Measurements from ENCODE around the gene DDX59.

The DDX59 gene

DNA sequence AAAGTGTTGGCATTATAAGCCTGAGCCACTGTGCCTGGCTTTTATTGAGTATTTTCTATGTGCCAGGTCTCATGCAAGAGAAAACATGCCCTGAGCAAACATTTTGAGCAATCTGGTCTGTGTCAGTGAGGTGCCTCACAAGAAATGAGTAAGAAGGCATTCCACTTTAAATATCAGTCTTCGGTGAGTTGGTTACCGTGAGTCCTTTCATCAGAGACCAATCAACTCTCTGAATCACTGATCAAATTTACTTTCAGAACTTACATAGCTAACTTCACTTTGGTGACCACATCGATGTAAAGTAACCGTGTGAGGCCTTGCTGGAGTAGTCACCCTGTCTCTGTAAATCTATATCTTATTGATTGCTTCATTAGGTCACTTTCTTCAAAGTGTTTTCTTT is 14.3 kb upstream of the DDX59 start:
- TF ChIP-seq EZH2phosphoT487 (IDR thresholded peaks at IDR 0.05; ENCODE audit: low read length) = no peak
- TF ChIP-seq, protein P1, sequence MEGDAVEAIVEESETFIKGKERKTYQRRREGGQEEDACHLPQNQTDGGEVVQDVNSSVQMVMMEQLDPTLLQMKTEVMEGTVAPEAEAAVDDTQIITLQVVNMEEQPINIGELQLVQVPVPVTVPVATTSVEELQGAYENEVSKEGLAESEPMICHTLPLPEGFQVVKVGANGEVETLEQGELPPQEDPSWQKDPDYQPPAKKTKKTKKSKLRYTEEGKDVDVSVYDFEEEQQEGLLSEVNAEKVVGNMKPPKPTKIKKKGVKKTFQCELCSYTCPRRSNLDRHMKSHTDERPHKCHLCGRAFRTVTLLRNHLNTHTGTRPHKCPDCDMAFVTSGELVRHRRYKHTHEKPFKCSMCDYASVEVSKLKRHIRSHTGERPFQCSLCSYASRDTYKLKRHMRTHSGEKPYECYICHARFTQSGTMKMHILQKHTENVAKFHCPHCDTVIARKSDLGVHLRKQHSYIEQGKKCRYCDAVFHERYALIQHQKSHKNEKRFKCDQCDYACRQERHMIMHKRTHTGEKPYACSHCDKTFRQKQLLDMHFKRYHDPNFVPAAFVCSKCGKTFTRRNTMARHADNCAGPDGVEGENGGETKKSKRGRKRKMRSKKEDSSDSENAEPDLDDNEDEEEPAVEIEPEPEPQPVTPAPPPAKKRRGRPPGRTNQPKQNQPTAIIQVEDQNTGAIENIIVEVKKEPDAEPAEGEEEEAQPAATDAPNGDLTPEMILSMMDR (IDR thresholded peaks at IDR 0.05; ENCODE audit: low read length) = no peak
- no peak for TF ChIP-seq EZH2 (optimal IDR thresholded peaks at IDR 0.05; ENCODE audit: low read depth, low read length)
- no peak overlapping the region for H2AFZ ChIP-seq (ENCODE audit: low read length)

DNA sequence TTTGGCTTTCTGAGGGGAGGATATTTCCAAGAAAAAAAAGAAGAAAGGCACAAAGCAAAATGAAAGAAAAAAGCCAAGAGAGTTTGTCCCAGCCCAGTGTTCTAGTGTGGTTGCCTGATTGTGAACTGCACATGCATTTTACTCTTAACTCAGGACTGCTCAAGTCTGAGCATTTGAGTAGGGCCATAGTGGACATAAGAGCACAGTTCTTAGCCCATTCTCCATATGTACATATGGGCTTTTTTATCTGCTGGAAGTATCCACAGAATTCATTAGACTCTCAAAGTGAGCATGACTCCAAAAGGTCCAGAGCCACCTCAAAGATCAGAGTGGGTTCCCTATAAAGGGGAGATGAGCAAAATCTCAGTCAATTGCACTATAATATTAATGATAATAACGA is 13.6 kb upstream of the DDX59 start:
- no peak overlapping the region for H3K27ac ChIP-seq (ENCODE audit: low read length)
- TF ChIP-seq EZH2phosphoT487 (IDR thresholded peaks at IDR 0.05; ENCODE audit: low read length) = no peak
- TF ChIP-seq EZH2 (optimal IDR thresholded peaks at IDR 0.05; ENCODE audit: low read depth, low read length) = no peak
- TF ChIP-seq, protein P1 (IDR thresholded peaks at IDR 0.05; ENCODE audit: low read length) = no peak
- no peak overlapping the region for H2AFZ ChIP-seq (ENCODE audit: low read length)
- no peaks in the 10 kb centered on the region for H3K4me1 ChIP-seq (ENCODE audit: low read length)
- no peaks in the 10 kb centered on the region for H3K9me2 ChIP-seq (replicated peaks; ENCODE audit: insufficient read depth, low read length)
- no peaks in the 10 kb centered on the region for H4K20me1 ChIP-seq (ENCODE audit: insufficient read depth, low read length)
- H3K4me3 ChIP-seq (ENCODE audit: low read length) = no peak overlapping the region
- DNase-seq = no peak
- H3K4me2 ChIP-seq (ENCODE audit: low read depth, low read length) = no peak overlapping the region
- H3K36me3 ChIP-seq (replicated peaks; ENCODE audit: insufficient read depth, low read length) = no peaks in the 10 kb centered on the region
- H3K9ac ChIP-seq (ENCODE audit: low read length) = no peak overlapping the region
- H3F3A ChIP-seq (ENCODE audit: insufficient read depth, low read length) = no peaks in the 10 kb centered on the region
- no peaks in the 10 kb centered on the region for H3K9me3 ChIP-seq (replicated peaks; ENCODE audit: insufficient read depth, low read length)
- no peaks in the 10 kb centered on the region for H3K79me2 ChIP-seq (ENCODE audit: low read length)
- H3K27me3 ChIP-seq (replicated peaks; ENCODE audit: insufficient read depth, low read length) = no peaks in the 10 kb centered on the region

More for the DNA sequence above, 14.3 kb upstream of the DDX59 start:
- H3K9me2 ChIP-seq (replicated peaks; ENCODE audit: insufficient read depth, low read length) = no peaks in the 10 kb centered on the region
- no peaks in the 10 kb centered on the region for H3K4me1 ChIP-seq (ENCODE audit: low read length)
- no peaks in the 10 kb centered on the region for H3F3A ChIP-seq (ENCODE audit: insufficient read depth, low read length)
- H3K9ac ChIP-seq (ENCODE audit: low read length) = no peak overlapping the region
- no peak overlapping the region for H3K4me2 ChIP-seq (ENCODE audit: low read depth, low read length)
- H3K79me2 ChIP-seq (ENCODE audit: low read length) = no peaks in the 10 kb centered on the region
- H3K27ac ChIP-seq (ENCODE audit: low read length) = no peak overlapping the region
- no peaks in the 10 kb centered on the region for H3K27me3 ChIP-seq (replicated peaks; ENCODE audit: insufficient read depth, low read length)
- no peaks in the 10 kb centered on the region for H4K20me1 ChIP-seq (ENCODE audit: insufficient read depth, low read length)
- no peak for DNase-seq
- no peaks in the 10 kb centered on the region for H3K36me3 ChIP-seq (replicated peaks; ENCODE audit: insufficient read depth, low read length)
- no peak overlapping the region for H3K4me3 ChIP-seq (ENCODE audit: low read length)
- H3K9me3 ChIP-seq (replicated peaks; ENCODE audit: insufficient read depth, low read length) = no peaks in the 10 kb centered on the region

DNA sequence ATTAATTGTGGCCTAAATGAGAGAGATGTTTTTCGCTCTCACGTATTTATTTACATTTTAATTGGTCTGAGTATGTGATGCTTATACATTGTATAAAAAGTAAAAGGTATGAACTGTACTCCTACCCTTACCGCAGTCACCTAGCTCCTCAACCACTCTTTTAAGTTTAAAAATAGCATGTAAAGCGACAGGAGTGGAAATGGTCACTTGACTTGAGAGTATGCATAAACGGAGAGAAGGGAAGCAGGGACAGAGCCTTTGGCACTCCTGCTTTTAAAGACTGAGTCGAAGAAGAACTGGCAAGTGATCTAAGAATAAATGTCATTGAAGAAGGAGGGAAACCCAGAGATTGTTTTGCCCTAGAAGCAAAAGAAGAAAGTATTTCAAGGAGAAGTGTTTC is 11.5 kb upstream of the DDX59 start:
- no peak overlapping the region for H2AFZ ChIP-seq (ENCODE audit: low read length)
- no peak overlapping the region for H3K4me2 ChIP-seq (ENCODE audit: low read depth, low read length)
- TF ChIP-seq EZH2phosphoT487 (IDR thresholded peaks at IDR 0.05; ENCODE audit: low read length) (no peak), EZH2 (optimal IDR thresholded peaks at IDR 0.05; ENCODE audit: low read depth, low read length) (no peak)
- TF ChIP-seq, protein P1 (IDR thresholded peaks at IDR 0.05; ENCODE audit: low read length) = no peak

More for the DNA sequence above, 11.5 kb upstream of the DDX59 start:
- no peaks in the 10 kb centered on the region for H3K36me3 ChIP-seq (replicated peaks; ENCODE audit: insufficient read depth, low read length)
- no peak overlapping the region for H3K27ac ChIP-seq (ENCODE audit: low read length)
- no peaks in the 10 kb centered on the region for H3K4me1 ChIP-seq (ENCODE audit: low read length)
- H4K20me1 ChIP-seq (ENCODE audit: insufficient read depth, low read length) = no peaks in the 10 kb centered on the region
- no peaks in the 10 kb centered on the region for H3F3A ChIP-seq (ENCODE audit: insufficient read depth, low read length)
- no peak overlapping the region for H3K4me3 ChIP-seq (ENCODE audit: low read length)
- H3K9ac ChIP-seq (ENCODE audit: low read length) = no peak overlapping the region
- DNase-seq = no peak
- H3K27me3 ChIP-seq (replicated peaks; ENCODE audit: insufficient read depth, low read length) = no peaks in the 10 kb centered on the region
- no peaks in the 10 kb centered on the region for H3K9me3 ChIP-seq (replicated peaks; ENCODE audit: insufficient read depth, low read length)
- no peaks in the 10 kb centered on the region for H3K9me2 ChIP-seq (replicated peaks; ENCODE audit: insufficient read depth, low read length)
- no peaks in the 10 kb centered on the region for H3K79me2 ChIP-seq (ENCODE audit: low read length)
